Kidney tubule cell (primary cell): ENCODE data around the gene ITGAE.
"Not testable (repeated sequence)": the region's sequence is repeated elsewhere in the genome, so short reads cannot be mapped to it uniquely, and the experiment has no call there.

Source experiments
- DNase-seq: peaks from one replicate; pipeline ENCODE4 v3.0.0-alpha.2; 2018; ENCODE audit warnings: low spot score

ITGAE gene, protein sequence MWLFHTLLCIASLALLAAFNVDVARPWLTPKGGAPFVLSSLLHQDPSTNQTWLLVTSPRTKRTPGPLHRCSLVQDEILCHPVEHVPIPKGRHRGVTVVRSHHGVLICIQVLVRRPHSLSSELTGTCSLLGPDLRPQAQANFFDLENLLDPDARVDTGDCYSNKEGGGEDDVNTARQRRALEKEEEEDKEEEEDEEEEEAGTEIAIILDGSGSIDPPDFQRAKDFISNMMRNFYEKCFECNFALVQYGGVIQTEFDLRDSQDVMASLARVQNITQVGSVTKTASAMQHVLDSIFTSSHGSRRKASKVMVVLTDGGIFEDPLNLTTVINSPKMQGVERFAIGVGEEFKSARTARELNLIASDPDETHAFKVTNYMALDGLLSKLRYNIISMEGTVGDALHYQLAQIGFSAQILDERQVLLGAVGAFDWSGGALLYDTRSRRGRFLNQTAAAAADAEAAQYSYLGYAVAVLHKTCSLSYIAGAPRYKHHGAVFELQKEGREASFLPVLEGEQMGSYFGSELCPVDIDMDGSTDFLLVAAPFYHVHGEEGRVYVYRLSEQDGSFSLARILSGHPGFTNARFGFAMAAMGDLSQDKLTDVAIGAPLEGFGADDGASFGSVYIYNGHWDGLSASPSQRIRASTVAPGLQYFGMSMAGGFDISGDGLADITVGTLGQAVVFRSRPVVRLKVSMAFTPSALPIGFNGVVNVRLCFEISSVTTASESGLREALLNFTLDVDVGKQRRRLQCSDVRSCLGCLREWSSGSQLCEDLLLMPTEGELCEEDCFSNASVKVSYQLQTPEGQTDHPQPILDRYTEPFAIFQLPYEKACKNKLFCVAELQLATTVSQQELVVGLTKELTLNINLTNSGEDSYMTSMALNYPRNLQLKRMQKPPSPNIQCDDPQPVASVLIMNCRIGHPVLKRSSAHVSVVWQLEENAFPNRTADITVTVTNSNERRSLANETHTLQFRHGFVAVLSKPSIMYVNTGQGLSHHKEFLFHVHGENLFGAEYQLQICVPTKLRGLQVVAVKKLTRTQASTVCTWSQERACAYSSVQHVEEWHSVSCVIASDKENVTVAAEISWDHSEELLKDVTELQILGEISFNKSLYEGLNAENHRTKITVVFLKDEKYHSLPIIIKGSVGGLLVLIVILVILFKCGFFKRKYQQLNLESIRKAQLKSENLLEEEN

DNA sequence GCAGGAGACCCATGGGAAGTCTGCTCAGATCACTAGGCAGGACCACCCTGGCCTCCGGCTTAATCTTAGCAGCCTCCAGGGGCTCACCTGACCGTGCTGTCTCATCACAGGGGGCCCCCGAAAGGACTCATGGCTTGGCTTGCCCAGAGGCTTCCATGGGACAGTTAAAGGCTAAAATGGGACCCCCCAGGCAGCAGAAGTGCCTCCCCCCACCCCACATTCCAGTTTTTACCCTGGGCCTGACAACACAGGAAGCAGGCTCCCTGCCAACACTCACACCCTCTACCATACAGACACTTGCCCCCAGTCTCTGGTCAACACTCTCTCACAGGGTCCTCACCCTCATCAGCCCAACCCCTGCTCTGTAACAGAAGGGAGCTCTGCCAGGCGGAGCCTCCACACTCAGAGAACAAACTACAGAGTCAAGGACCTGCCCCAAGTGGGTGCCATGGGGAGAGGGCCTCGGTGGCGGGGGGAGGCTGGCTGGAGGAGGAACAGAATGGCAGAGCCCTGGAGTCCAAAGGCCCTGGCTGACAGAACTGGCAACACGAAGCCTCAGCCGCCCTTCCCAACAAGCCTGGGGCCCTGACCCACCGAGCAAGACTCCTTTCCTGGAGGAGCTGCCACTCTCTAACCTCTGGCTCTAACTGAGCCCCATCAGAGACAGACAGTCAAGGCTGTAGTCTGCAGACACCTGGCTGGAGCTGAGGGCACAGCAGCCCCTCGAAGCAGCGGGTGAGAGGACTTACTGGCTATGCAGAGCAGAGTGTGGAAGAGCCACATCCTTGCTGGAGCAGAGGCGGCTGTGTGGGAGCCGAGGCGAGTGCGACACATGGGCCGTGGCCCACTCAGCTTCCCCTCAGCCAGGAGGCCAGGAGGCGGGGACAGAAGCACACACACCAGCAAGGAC is at the start of gene ITGAE:
Gene ITGAE (minus strand): TSS at position 827 of the 910 bp plus-strand sequence. CDS start 44 bp downstream, at position 783.
- DNase-seq: no peak

DNA sequence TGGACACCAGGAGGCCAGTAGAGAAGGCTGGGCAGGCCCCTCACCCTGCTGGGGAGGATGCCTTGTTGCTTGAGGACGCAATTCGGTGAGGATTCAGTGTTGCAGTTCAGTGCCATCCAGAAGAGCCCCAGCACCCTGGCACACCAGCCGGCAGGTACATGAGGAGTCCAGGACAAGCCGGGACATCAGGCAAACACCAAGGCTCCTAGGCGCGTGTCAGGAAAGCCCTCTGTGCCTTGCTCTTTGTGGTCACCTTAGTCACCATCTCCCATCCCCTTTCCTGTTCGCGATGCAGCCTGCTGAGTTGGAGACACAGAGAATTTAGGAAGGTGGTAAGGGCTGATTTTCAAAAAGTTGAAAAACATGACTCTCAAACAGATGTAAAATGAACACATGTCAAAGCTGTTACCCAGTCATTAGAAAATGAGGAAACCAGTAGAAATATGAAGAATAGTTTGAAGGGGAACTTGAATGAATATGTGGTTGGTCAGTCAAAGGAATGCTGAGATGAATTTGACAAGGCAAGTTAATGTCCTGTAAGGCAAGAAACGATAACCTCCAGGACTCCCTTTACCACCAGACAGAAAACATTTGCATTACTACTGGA is 47.3 kb upstream of the ITGAE start:
- peak; percentile 30 for DNase-seq

DNA sequence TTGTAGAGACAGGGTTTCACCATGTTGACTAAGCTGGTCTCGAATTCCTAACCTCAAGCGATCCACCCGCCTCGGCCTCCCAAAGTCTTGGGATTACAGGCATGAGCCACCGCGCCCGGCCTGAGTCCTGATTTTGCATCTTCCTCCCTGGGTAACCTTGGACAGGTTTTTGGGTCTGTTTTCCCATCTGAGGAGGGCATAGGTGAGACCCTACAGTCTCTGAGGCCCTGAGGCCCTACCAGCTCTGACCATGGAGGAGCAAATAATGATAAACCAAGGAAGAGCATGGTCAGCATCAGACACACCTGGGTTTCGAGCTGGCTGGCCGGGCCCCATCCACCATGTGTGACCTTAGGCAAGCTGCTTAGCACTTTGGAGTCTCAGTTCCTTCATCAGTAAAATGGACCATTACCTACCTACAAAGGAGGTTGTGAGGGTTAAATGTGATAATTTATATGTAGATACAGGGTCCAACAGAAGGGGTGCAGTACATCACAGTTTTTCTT is 46.2 kb upstream of the ITGAE start:
- no peak for DNase-seq

DNA sequence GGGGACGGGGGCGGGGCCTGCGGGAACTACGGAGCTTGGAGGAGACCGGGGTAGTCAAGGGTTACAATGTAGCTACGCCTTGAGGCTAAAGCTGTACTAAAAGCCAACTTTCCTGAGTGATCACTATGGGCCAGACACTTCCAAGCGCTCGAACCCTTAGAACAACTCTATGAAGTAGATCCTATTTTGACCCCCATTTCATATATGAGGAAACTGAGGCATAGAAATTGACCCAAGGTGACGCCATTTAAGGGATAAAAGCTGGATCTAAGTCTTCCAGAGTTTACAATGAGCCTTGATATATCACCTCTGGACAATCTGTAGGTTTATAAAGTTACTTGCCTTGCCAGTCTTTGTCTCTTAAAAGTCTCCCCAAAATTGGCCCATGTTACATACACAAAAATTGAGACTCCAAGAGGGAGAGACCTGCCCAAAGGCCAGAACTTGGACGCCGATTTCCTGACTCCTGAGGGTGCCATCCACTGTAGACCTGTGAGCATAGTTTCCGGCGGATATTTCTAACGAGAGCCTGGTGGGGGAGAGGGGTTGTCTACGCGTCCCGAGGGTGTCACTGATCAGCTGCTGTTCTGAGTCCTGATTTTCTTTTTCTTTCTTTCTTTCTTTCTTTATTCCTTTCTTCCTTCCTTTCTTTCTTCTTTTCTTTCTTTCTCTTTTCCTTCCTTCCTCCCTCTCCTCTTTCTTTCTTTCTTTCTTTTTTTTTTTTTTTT is 45.6 kb upstream of the ITGAE start:
- DNase-seq: no peak

DNA sequence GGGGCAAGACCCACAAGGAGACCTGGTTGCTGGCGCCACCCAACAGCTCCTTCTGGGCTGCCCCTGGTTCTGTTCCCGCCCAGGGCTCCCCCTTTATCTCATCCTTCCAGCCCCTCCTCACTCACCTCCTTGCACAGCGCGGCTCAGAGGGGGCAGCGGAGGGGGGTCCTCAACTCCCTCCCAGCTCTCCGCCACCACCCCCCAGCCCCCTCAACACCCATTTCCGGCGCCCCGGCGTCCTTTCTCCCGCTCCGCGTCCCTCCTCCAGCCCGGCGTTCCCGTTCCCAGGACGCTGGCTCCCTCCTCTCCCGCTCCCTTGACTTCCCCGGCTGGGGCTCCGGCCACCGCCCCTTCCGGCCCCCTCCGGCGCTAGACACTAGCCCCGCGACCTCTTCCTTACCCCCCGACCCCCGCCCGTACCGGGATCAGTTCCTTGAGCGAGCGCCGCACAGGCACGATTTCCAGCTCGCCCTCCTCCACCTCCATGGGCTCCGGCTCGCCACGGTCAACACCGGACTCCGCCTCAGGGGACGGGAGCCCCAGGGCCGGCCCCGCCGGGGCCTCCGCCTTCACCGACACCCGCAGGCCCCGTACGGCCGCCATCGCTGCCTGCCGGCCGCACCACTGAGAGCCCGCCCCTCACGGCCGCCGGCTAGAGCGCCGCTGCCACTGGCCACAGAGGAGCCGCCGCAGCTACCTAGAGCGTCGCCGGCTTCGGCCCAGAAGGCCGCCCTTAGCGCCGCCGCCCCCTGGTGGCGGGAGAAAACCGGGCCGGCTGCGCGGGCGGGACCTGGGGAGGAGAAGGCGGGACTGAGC is 44.8 kb upstream of the ITGAE start, which contains the start of gene NCBP3:
Gene NCBP3 (minus strand): TSS at position 626 of the 816 bp plus-strand sequence. CDS start 23 bp downstream, at position 603.
- peak; percentile 94 for DNase-seq

DNA sequence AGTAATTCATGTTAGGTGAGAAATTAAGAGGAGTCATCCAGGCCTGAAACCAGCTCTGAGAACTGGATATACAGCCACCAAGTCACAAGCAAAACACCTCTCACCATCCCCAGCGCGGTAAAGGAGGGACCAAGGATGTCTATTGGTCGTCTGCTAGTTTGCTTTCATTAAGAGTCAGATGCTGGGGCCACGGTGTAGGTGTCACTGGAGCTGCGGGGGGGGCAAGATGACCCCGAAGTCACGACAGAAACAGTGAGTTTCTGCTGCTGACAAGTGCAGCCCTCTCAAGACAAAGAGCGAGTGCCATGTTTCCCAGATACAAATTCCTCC is 44.3 kb upstream of the ITGAE start:
- DNase-seq: peak; percentile 46

DNA sequence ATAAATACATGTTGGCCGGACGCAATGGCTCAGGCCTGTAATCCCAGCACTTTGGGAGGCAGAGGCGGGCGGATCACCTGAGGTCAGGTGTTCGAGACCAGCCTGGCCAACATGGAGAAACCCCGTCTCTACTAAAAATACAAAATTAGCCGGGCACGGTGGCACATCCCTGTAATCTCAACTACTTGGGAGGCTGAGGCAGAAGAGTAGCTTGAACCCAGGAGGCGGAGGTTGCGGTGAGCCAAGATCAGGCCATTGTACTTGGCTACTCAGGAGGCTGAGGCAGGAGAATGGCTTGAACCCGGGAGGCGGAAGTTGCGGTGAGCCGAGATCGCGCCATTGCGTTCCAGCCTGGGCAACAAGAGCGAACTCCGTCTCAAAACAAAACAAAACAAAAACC is 43.6 kb upstream of the ITGAE start:
- DNase-seq: not testable (repeated sequence)

DNA sequence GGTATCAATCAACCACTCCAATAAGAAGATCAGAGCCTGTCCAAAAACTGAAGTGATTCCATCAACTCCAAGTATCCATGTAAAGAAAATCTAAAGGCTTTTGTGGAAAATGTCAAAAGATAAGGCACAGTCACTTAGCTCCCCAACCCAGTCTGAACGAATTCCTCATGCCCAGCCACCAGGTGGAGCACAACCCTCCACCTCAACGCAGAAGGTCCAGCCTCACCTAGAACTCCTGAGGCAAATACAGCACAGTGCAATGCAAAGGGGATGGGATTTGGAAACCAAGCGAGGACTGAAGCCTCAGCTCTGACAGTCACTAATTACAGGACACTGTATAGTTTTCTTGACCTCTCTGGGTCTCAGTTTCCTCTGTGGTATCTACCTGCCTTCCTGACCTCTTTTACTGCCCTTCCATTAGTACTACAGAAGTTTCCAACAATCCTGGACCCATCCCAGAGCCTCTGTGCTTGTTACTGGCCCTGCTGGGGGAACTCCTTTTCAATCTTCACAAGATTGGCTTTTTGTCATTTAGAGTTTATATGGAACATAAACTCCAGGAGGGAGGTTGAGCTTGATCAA is 43.0 kb upstream of the ITGAE start:
- peak; percentile 67 for DNase-seq

DNA sequence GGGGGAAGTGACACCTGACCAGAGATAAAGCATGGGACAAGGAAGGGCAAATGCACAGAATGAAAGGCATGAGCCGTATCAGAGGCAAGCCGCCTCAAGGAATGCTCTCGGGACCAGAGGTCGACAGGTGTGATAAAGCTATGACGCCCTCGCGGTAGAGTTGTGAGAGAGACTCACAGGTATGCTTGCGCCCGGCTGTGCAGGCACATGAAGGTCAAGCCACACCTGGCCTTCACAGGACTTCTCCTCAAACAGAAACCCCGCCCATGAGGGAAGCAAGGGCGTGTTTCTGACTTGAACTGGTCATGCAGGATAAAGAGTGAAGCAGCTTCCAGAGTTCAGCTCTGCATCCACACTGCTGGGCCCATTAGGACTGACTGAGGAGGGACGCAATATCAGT is 37.2 kb upstream of the ITGAE start:
- peak; percentile 63 for DNase-seq

DNA sequence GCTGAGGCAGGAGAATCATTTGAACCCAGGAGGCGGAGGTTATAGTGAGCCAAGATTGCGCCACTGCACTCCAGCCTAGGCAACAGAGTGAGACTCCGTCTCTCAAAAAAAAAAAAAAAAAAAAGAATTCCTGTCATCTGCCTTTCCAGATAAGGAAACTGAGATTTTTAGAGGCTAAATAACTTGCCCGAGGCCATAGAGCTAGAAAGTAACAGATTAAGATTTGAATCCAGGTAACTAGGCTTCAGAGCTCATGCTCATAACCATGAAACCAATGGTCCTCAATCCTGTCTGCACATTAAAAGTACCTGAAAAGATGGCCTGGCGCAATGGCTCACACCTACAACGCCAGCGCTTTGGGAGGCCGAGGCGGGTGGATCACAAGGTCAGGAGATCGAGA is 35.6 kb upstream of the ITGAE start:
- DNase-seq: no peak

DNA sequence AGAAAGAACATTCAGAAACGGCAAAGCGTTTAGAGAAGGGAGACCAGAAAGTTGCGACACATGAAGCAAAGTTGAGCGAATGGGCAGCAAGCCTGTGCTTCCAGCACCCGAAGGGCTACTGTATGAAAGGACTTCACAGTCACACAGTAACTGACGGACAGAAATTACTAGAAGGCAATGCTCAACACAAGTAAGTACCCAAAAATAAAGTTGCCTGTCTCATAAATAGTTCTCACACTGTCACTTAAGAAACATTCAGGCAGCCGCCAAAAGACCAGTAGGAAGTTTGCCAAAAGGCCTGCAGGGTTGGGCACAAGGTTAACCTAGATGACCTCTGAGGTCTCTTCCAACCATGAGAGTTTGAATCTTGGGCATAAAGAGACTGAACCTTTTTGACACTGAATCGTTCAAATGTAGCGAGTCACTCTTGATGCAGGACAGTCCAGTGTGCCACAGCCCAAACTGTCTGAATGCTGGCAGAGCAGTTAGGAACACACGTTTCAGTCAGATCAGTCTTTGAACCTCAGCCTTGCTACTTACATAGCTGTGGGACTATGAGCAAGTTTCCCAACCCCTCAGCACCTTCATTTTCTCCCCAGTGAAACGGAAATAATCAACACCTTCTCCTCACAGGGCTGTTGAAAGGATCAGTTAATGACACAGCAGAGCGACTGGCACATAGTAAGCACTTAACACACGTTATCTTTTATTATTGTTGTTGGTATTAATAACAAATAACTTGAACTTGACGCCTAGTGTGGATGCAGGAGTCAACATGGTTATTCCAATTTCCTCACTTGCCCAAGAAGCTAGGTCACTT is 34.6 kb upstream of the ITGAE start:
- peak; percentile 13 for DNase-seq

DNA sequence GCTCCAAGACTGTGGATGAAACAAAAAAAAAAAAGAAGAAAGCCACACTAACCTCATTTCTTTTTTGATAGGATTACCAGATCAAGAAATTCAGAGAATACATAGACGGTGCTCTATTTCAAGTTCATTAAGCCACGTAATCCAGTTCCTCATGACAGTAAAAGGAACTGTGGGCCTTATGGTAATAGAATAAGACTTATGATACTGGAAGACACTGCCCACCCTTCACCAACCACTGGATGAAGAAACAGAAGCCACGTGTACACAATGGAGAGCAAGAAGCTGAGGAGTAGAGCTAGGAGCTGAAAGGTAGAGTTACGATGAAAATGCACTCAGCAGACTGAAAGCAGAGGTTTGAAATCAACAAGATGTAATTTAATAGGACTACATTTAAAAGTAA is 33.8 kb upstream of the ITGAE start:
- DNase-seq: no peak

DNA sequence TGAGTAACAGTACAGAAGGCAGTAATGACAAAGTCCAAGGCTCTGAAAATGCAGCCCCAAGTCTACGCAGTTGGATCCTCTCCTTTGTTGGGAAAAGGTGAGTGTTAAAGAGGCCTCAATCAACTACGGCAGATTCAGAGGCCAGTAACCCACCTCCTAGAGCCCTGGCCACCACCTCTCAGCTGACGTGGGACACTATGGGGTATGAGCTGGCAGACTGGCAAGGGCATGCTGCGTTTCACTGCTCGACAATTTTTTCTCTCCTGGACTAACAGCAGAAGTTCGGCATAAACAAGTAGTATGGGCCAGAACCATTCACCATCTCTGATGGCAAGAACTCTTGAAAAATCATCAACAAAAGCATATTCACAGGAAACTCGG is 27.9 kb upstream of the ITGAE start:
- no peak for DNase-seq

DNA sequence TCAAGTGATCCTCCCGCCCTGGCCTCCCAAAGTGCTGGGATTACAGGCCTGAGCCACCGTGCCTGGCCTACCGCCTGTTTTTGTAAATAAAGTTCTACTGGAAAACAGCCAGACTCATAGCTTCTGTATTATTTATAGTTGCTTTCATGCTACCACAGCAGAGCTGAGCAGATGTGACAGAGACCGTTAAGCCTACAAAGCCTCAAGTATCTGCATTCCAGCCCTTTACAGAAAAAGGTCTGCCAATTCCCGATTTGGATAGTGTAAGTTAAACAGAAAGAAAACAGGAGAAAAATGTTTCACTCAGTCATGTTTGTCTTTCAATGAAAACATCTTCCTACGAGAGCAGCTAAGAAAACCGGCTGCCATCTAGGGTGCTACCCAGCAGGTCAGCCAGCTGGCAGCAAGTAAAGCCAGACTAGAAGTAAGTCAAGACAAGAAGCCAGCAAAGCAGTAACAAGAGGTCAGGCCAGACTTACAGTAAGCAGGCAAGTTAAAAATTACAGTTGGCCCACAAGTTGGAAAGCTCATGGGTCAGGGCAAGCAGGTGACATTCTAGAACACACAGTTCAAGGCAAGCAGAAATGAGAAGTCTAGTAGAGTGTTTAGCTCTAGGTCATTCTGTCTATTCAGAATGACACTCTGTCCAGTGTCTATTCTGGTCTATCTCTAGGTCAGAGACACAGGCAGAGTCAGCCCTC is 27.3 kb upstream of the ITGAE start:
- no peak for DNase-seq

DNA sequence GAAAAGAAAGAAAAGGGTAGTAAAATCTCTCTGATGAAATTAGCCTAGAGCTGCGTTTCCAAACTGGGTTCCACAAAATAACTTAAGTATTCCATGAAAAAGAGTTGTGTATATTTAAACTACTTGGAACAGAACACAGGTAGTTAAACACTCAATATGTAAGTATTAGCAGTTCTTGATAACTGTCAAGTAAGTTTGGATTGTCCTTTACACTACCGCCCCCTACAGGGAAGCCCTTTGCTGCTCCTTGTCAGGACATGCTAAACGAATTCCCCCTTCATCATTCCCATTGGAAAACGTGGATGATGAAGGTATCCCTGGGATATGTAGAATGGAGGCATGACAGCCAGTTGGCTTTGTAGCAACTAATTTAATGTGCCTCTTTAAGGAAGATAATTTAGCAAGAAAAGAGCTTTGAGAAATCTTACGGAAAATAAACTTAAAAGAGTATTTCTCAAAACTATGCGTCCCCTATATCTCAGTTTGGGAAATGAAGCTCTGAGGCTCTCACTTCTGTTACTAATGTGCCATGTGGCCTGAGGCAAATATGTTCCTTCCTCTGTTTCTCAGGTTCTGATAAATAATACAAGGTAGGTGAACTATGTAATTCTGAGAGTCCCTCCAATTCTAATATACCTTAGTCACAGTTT is 26.3 kb upstream of the ITGAE start:
- peak; percentile 71 for DNase-seq

DNA sequence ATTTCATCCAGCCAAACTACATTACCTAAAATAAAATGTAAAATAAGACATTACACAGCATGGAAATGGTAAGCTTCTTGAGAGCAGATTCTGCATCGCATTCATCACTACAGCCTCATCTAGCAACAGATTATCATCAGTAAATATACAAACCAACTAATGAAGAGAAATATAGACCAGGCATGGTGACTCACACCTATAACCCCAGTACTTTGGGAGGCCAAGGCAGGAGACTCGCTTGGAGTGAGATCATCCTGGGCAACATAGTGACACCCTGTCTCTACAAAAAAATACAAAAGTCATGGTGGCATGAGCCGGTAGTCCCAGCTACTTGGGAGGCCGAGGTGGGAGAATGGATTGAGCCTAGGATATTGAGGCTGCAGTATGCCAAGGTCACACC is 25.2 kb upstream of the ITGAE start:
- DNase-seq: peak; percentile 46

DNA sequence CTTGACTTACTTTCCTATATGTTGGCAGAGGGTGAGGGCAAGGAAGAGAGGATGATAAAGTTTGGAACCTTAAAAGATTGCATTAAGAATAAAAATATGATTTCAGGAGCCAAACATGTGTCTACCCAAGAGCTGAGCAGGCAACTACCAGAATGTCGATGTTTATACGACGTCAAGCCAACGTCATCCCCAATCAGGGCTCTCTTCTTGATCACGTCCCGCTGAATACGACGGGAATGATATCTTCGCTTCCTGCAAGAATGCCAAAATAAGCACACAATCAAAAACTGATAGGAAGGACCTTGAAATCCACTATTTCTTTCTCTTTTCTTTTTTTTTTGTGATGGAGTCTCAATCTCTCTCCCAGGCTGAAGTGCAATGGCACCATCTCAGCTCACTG is 20.1 kb upstream of the ITGAE start:
- DNase-seq: no peak
